Measurements from ENCODE around the gene LOXL4. TPM values are rescaled to one million over a fixed set of nuclear protein-coding genes. Genes with fewer than 3 reads are reported as not detected.
"Not testable (repeated sequence)": the region's sequence is repeated elsewhere in the genome, so short reads cannot be mapped to it uniquely, and the experiment has no call there.

Gene LOXL4
- polyA plus RNA-seq, 1 donor: 4.0 TPM

GRCh38 chr10:98246911-98247805 is 20.8 kb downstream of the LOXL4 start:
- Histone ChIP-seq H3K27me3 (ENCODE audit: control insufficient read depth, insufficient read depth, low read length) (no peaks in the 10 kb centered on the region), H3K4me1 (ENCODE audit: control insufficient read depth, insufficient read depth, low read length) (no peaks in the 10 kb centered on the region), H3K27ac (ENCODE audit: low read length) (peak overlapping the region; percentile 32), H3K9me3 (ENCODE audit: control insufficient read depth, low read depth, low read length) (no peaks in the 10 kb centered on the region), H3K36me3 (ENCODE audit: control insufficient read depth, insufficient read depth, low read length) (peaks cover 59% of the 10 kb centered on the region), H3K4me3 (ENCODE audit: low read length) (no peak overlapping the region)
- DNase-seq: peak; percentile 38 to 44
- no CpG with 5 or more reads among the region's 6 CpGs for WGBS (ENCODE audit: insufficient coverage, low lambda C conversion rate)

DNA sequence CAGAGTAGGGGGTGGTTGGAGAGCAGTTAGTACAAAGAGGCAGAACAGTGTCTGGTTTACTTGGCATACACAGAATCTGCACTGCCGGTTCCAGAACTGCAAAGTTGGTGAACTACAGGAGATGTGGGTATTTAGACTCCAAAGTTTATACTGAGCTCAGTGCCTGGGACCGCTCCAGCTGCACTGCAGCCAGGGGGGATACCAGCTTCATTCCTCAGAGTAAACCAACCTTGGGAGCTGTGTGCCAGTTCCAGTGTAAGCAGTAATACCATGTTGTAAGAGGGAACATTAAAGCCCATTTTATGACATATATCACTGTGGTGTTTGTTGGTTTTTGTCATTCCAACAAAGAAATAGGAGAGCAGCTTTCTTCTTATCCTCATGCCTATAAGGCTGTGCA is 23.4 kb downstream of the LOXL4 start:
- no CpG with 5 or more reads among the region's 2 CpGs for WGBS (ENCODE audit: insufficient coverage, low lambda C conversion rate)
- no peak for DNase-seq
- H3K27me3 ChIP-seq (ENCODE audit: control insufficient read depth, insufficient read depth, low read length): no peaks in the 10 kb centered on the region
- no peak overlapping the region for H3K4me3 ChIP-seq (ENCODE audit: low read length)
- H3K36me3 ChIP-seq (ENCODE audit: control insufficient read depth, insufficient read depth, low read length): peaks cover 47% of the 10 kb centered on the region
- no peak overlapping the region for H3K27ac ChIP-seq (ENCODE audit: low read length)
- no peaks in the 10 kb centered on the region for H3K4me1 ChIP-seq (ENCODE audit: control insufficient read depth, insufficient read depth, low read length)
- H3K9me3 ChIP-seq (ENCODE audit: control insufficient read depth, low read depth, low read length): no peaks in the 10 kb centered on the region

- H3K27me3 ChIP-seq (ENCODE audit: control insufficient read depth, insufficient read depth, low read length): no peaks in the 10 kb centered on the region
- H3K4me3 ChIP-seq (ENCODE audit: low read length): no peak overlapping the region
- WGBS (ENCODE audit: insufficient coverage, low lambda C conversion rate): no CpG with 5 or more reads among the region's 5 CpGs
- DNase-seq: no peak
- no peak overlapping the region for H3K27ac ChIP-seq (ENCODE audit: low read length)
- peaks cover 48% of the 10 kb centered on the region for H3K36me3 ChIP-seq (ENCODE audit: control insufficient read depth, insufficient read depth, low read length)
- H3K4me1 ChIP-seq (ENCODE audit: control insufficient read depth, insufficient read depth, low read length): no peaks in the 10 kb centered on the region
- no peaks in the 10 kb centered on the region for H3K9me3 ChIP-seq (ENCODE audit: control insufficient read depth, low read depth, low read length)
Observed at GRCh38 chr10:98244141-98244540, 23.9 kb downstream of the LOXL4 start.

DNA sequence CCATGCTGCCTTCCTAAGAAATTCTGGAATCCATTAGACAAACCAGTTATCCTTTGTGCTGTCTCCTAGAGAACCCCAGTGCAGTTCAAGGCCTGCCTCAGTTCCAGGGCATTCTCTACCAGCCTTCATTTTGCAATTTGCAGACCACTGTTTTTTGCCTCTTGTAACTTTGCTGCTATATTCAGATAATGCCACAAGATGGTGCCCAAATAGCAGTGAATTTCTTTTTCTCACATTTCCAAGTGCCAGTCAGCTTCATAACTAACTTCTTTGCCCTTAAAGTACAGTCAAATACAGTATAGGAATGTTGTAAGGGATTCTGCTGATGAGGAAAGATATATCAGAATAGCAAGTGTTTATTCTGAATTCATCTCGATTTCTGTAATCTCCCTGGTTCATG is 25.2 kb downstream of the LOXL4 start:
- no CpG with 5 or more reads among the region's 1 CpG for WGBS (ENCODE audit: insufficient coverage, low lambda C conversion rate)
- Histone ChIP-seq H3K4me3 (ENCODE audit: low read length) (no peak overlapping the region), H3K27ac (ENCODE audit: low read length) (no peak overlapping the region), H3K36me3 (ENCODE audit: control insufficient read depth, insufficient read depth, low read length) (peaks cover 41% of the 10 kb centered on the region), H3K9me3 (ENCODE audit: control insufficient read depth, low read depth, low read length) (no peaks in the 10 kb centered on the region), H3K27me3 (ENCODE audit: control insufficient read depth, insufficient read depth, low read length) (no peaks in the 10 kb centered on the region), H3K4me1 (ENCODE audit: control insufficient read depth, insufficient read depth, low read length) (no peaks in the 10 kb centered on the region)
- DNase-seq: no peak

DNA sequence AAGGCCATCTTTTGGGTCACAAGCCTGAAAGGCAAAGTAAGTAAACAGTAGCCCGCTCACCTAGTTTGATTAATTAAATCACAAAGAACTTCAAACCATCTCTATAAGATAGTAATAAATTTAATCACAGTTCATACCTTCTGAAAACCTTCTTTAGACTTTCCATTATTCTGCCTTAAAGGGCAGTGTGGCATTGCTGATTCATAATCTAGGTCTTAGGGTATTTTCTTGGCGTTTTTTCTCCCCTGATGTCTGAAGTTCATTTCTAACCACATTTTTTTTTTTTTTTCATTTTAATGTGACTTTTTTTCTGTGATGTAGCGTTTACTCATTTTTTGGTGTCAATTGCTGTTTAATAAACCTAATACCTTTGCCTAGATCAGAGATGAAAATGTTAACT is 27.5 kb downstream of the LOXL4 start:
- no peak overlapping the region for H3K27ac ChIP-seq (ENCODE audit: low read length)
- DNase-seq: no peak
- 79% methylated on average over 2 of the region's 3 CpGs for WGBS (ENCODE audit: insufficient coverage, low lambda C conversion rate)
- H3K4me3 ChIP-seq (ENCODE audit: low read length): no peak overlapping the region
- no peaks in the 10 kb centered on the region for H3K27me3 ChIP-seq (ENCODE audit: control insufficient read depth, insufficient read depth, low read length)
- peaks cover 49% of the 10 kb centered on the region for H3K36me3 ChIP-seq (ENCODE audit: control insufficient read depth, insufficient read depth, low read length)
- no peaks in the 10 kb centered on the region for H3K9me3 ChIP-seq (ENCODE audit: control insufficient read depth, low read depth, low read length)
- no peaks in the 10 kb centered on the region for H3K4me1 ChIP-seq (ENCODE audit: control insufficient read depth, insufficient read depth, low read length)

DNA sequence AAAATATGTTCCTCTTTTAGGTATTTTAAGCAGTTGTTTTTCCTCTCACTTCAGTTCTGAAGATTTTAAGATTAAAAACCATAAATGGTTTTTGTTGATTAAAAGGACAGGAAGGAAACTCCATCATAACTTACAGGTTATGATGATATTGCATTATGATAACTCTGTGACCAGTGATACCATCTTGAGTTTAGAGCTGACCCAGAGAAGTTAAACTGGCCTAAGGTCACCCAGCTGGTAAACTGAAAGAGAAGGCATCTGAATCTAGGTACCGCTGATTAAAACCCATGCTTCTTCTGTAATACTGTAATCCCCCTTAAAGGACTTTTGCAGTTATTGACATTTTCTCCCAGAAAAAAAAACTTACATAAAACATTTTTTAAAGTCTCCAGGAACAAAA is 29.6 kb downstream of the LOXL4 start:
- no CpG with 5 or more reads among the region's 1 CpG for WGBS (ENCODE audit: insufficient coverage, low lambda C conversion rate)
- Histone ChIP-seq H3K27ac (ENCODE audit: low read length) (no peak overlapping the region), H3K36me3 (ENCODE audit: control insufficient read depth, insufficient read depth, low read length) (peaks cover 40% of the 10 kb centered on the region), H3K4me3 (ENCODE audit: low read length) (no peak overlapping the region), H3K4me1 (ENCODE audit: control insufficient read depth, insufficient read depth, low read length) (no peaks in the 10 kb centered on the region), H3K9me3 (ENCODE audit: control insufficient read depth, low read depth, low read length) (no peaks in the 10 kb centered on the region), H3K27me3 (ENCODE audit: control insufficient read depth, insufficient read depth, low read length) (no peaks in the 10 kb centered on the region)
- no peak for DNase-seq

- no CpG with 5 or more reads among the region's 5 CpGs for WGBS (ENCODE audit: insufficient coverage, low lambda C conversion rate)
- Histone ChIP-seq H3K36me3 (ENCODE audit: control insufficient read depth, insufficient read depth, low read length) (peaks cover 40% of the 10 kb centered on the region), H3K4me3 (ENCODE audit: low read length) (no peak overlapping the region), H3K27ac (ENCODE audit: low read length) (no peak overlapping the region), H3K9me3 (ENCODE audit: control insufficient read depth, low read depth, low read length) (no peaks in the 10 kb centered on the region), H3K4me1 (ENCODE audit: control insufficient read depth, insufficient read depth, low read length) (no peaks in the 10 kb centered on the region), H3K27me3 (ENCODE audit: control insufficient read depth, insufficient read depth, low read length) (no peaks in the 10 kb centered on the region)
- DNase-seq: no peak
Observed at GRCh38 chr10:98236862-98237261, 31.1 kb downstream of the LOXL4 start.

GRCh38 chr10:98235846-98236245 is 32.1 kb downstream of the LOXL4 start:
- no peak overlapping the region for H3K27ac ChIP-seq (ENCODE audit: low read length)
- no peak overlapping the region for H3K4me3 ChIP-seq (ENCODE audit: low read length)
- H3K36me3 ChIP-seq (ENCODE audit: control insufficient read depth, insufficient read depth, low read length): peaks cover 45% of the 10 kb centered on the region
- no peaks in the 10 kb centered on the region for H3K9me3 ChIP-seq (ENCODE audit: control insufficient read depth, low read depth, low read length)
- DNase-seq: no peak
- 93% methylated on average over 2 of the region's 5 CpGs for WGBS (ENCODE audit: insufficient coverage, low lambda C conversion rate)
- no peaks in the 10 kb centered on the region for H3K27me3 ChIP-seq (ENCODE audit: control insufficient read depth, insufficient read depth, low read length)
- H3K4me1 ChIP-seq (ENCODE audit: control insufficient read depth, insufficient read depth, low read length): no peaks in the 10 kb centered on the region

DNA sequence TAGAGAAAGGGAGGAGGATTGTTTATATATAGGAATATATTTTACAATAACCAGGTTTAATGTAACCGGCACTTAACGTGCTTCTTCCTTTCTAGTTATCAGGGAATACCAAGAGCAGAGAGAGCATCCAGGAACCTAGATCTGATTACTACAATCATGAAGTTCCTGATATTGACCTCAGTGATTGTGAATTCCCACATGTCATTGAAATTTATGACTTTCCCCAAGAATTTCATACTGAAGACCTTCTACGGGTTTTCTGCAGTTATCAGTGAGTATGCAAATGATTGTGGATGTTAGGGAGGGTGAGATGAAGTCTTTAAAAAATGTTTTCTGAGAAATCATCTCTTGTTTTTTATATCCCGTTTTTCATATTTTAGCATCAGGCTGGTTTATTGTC is 36.6 kb downstream of the LOXL4 start:
- Histone ChIP-seq H3K4me3 (ENCODE audit: low read length) (no peak overlapping the region), H3K9me3 (ENCODE audit: control insufficient read depth, low read depth, low read length) (no peaks in the 10 kb centered on the region), H3K36me3 (ENCODE audit: control insufficient read depth, insufficient read depth, low read length) (peaks cover 26% of the 10 kb centered on the region), H3K4me1 (ENCODE audit: control insufficient read depth, insufficient read depth, low read length) (no peaks in the 10 kb centered on the region), H3K27ac (ENCODE audit: low read length) (no peak overlapping the region), H3K27me3 (ENCODE audit: control insufficient read depth, insufficient read depth, low read length) (no peaks in the 10 kb centered on the region)
- no peak for DNase-seq
- WGBS (ENCODE audit: insufficient coverage, low lambda C conversion rate): 89% methylated on average over 1 of the region's 4 CpGs

DNA sequence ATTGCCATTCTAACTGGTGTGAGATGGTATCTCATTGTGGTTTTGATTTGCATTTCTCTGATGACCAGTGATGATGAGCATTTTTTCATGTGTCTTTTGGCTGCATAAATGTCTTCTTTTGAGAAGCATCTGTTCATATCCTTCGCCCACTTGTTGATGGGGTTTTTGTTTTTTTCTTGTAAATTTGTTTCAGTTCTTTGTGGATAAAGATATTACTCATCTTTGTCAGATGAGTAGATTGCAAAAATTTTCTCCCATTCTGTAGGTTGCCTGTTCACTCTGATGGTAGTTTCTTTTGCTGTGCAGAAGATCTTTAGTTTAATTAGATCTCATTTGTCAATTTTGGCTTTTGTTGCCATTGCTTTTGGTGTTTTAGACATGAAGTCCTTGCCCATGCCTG is 39.7 kb downstream of the LOXL4 start:
- H3K27ac ChIP-seq (ENCODE audit: low read length); H3K27me3 ChIP-seq (ENCODE audit: control insufficient read depth, insufficient read depth, low read length); H3K9me3 ChIP-seq (ENCODE audit: control insufficient read depth, low read depth, low read length); H3K4me1 ChIP-seq (ENCODE audit: control insufficient read depth, insufficient read depth, low read length); DNase-seq; H3K4me3 ChIP-seq (ENCODE audit: low read length): not testable (repeated sequence)
- H3K36me3 ChIP-seq (ENCODE audit: control insufficient read depth, insufficient read depth, low read length): peaks cover 12% of the 10 kb centered on the region
- no CpG with 5 or more reads among the region's 1 CpG for WGBS (ENCODE audit: insufficient coverage, low lambda C conversion rate)

DNA sequence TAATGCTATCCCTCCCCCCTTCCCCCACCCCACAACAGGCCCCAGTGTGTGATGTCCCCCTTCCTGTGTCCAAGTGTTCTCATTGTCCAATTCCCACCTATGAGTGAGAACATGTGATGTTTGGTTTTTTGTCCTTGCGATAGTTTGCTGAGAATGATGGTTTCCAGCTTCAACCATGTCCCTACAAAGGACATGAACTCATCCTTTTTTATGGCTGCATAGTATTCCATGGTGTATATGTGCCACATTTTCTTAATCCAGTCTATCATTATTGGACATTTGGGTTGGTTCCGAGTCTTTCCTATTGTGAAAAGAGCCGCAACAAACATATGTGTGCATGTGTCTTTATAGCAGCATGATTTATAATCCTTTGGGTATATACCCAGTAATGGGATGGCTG is 40.3 kb downstream of the LOXL4 start:
- DNase-seq; H3K4me1 ChIP-seq (ENCODE audit: control insufficient read depth, insufficient read depth, low read length); H3K27me3 ChIP-seq (ENCODE audit: control insufficient read depth, insufficient read depth, low read length); H3K9me3 ChIP-seq (ENCODE audit: control insufficient read depth, low read depth, low read length); H3K27ac ChIP-seq (ENCODE audit: low read length); H3K4me3 ChIP-seq (ENCODE audit: low read length): not testable (repeated sequence)
- WGBS (ENCODE audit: insufficient coverage, low lambda C conversion rate): no CpG with 5 or more reads among the region's 3 CpGs
- H3K36me3 ChIP-seq (ENCODE audit: control insufficient read depth, insufficient read depth, low read length): peaks cover 12% of the 10 kb centered on the region

All from large intestine (tissue), 3 donors.